Measurements from ENCODE around the gene NR2F1-AS1.

NR2F1-AS1 gene

GRCh38 chr5:93610581-93611272 lies 29.7 kb upstream of the NR2F1-AS1 start:
- TF ChIP-seq TAF1 (IDR thresholded peaks at IDR 0.05; ENCODE audit: borderline replicate concordance, low read depth, low read length) (no peak), POLR2AphosphoS5 (IDR thresholded peaks at IDR 0.05; ENCODE audit: low read depth, low read length) (no peak), POLR2A (IDR thresholded peaks at IDR 0.05; ENCODE audit: low read depth, low read length) (no peak)
- DNase-seq (ENCODE audit: insufficient read length) (no peak), FAIRE-seq (no peak)

- FAIRE-seq, result no peak
- no peak for DNase-seq (ENCODE audit: insufficient read length)
- TF ChIP-seq POLR2A (IDR thresholded peaks at IDR 0.05; ENCODE audit: low read depth, low read length) (no peak), TAF1 (IDR thresholded peaks at IDR 0.05; ENCODE audit: borderline replicate concordance, low read depth, low read length) (no peak), POLR2AphosphoS5 (IDR thresholded peaks at IDR 0.05; ENCODE audit: low read depth, low read length) (no peak)
Measured at GRCh38 chr5:93609762-93610161, 28.7 kb upstream of the NR2F1-AS1 start.

GRCh38 chr5:93608855-93609254 lies 27.8 kb upstream of the NR2F1-AS1 start:
- DNase-seq (ENCODE audit: insufficient read length) (no peak), FAIRE-seq (no peak)
- TF ChIP-seq POLR2AphosphoS5 (IDR thresholded peaks at IDR 0.05; ENCODE audit: low read depth, low read length) (no peak), POLR2A (IDR thresholded peaks at IDR 0.05; ENCODE audit: low read depth, low read length) (no peak), TAF1 (IDR thresholded peaks at IDR 0.05; ENCODE audit: borderline replicate concordance, low read depth, low read length) (no peak)

GRCh38 chr5:93607367-93608258 lies 26.6 kb upstream of the NR2F1-AS1 start:
- FAIRE-seq (peak; percentile 82), DNase-seq (ENCODE audit: insufficient read length) (no peak)
- TF ChIP-seq POLR2AphosphoS5 (IDR thresholded peaks at IDR 0.05; ENCODE audit: low read depth, low read length), result no peak
- TF ChIP-seq TAF1 (IDR thresholded peaks at IDR 0.05; ENCODE audit: borderline replicate concordance, low read depth, low read length), result no peak
- no peak for TF ChIP-seq POLR2A (IDR thresholded peaks at IDR 0.05; ENCODE audit: low read depth, low read length)

- DNase-seq (ENCODE audit: insufficient read length) (no peak), FAIRE-seq (no peak)
- TF ChIP-seq POLR2A (IDR thresholded peaks at IDR 0.05; ENCODE audit: low read depth, low read length), result no peak
Measured at GRCh38 chr5:93606382-93606752, 25.3 kb upstream of the NR2F1-AS1 start.

GRCh38 chr5:93604644-93605515 lies 23.9 kb upstream of the NR2F1-AS1 start:
- TF ChIP-seq POLR2AphosphoS5 (IDR thresholded peaks at IDR 0.05; ENCODE audit: low read depth, low read length) (no peak), TAF1 (IDR thresholded peaks at IDR 0.05; ENCODE audit: borderline replicate concordance, low read depth, low read length) (no peak)
- no peak for FAIRE-seq
- DNase-seq (ENCODE audit: insufficient read length), result no peak

GRCh38 chr5:93603793-93604643 lies 23.0 kb upstream of the NR2F1-AS1 start:
- TF ChIP-seq POLR2A (IDR thresholded peaks at IDR 0.05; ENCODE audit: low read depth, low read length), result no peak
- TF ChIP-seq TAF1 (IDR thresholded peaks at IDR 0.05; ENCODE audit: borderline replicate concordance, low read depth, low read length), result no peak
- TF ChIP-seq POLR2AphosphoS5 (IDR thresholded peaks at IDR 0.05; ENCODE audit: low read depth, low read length), result no peak
- FAIRE-seq (no peak), DNase-seq (ENCODE audit: insufficient read length) (no peak)

GRCh38 chr5:93603078-93603792 lies 22.2 kb upstream of the NR2F1-AS1 start:
- DNase-seq (ENCODE audit: insufficient read length) (no peak), FAIRE-seq (no peak)
- TF ChIP-seq POLR2AphosphoS5 (IDR thresholded peaks at IDR 0.05; ENCODE audit: low read depth, low read length) (no peak), TAF1 (IDR thresholded peaks at IDR 0.05; ENCODE audit: borderline replicate concordance, low read depth, low read length) (no peak), POLR2A (IDR thresholded peaks at IDR 0.05; ENCODE audit: low read depth, low read length) (no peak)

- TF ChIP-seq POLR2AphosphoS5 (IDR thresholded peaks at IDR 0.05; ENCODE audit: low read depth, low read length) (no peak), POLR2A (IDR thresholded peaks at IDR 0.05; ENCODE audit: low read depth, low read length) (no peak), TAF1 (IDR thresholded peaks at IDR 0.05; ENCODE audit: borderline replicate concordance, low read depth, low read length) (no peak)
- DNase-seq (ENCODE audit: insufficient read length) (no peak), FAIRE-seq (no peak)
Measured at GRCh38 chr5:93602241-93603077, 21.4 kb upstream of the NR2F1-AS1 start.
